Measurements from ENCODE around the gene GABBR1.

GABBR1 gene

GRCh38 chr6:29528300-29528931, 104.6 kb downstream of the GABBR1 start:
- DNase-seq (ENCODE audit: low read depth): no peak
- no peak overlapping the region for H3K4me3 ChIP-seq (ENCODE audit: low read length)
- TF ChIP-seq, protein P1, sequence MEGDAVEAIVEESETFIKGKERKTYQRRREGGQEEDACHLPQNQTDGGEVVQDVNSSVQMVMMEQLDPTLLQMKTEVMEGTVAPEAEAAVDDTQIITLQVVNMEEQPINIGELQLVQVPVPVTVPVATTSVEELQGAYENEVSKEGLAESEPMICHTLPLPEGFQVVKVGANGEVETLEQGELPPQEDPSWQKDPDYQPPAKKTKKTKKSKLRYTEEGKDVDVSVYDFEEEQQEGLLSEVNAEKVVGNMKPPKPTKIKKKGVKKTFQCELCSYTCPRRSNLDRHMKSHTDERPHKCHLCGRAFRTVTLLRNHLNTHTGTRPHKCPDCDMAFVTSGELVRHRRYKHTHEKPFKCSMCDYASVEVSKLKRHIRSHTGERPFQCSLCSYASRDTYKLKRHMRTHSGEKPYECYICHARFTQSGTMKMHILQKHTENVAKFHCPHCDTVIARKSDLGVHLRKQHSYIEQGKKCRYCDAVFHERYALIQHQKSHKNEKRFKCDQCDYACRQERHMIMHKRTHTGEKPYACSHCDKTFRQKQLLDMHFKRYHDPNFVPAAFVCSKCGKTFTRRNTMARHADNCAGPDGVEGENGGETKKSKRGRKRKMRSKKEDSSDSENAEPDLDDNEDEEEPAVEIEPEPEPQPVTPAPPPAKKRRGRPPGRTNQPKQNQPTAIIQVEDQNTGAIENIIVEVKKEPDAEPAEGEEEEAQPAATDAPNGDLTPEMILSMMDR (conservative IDR thresholded peaks at IDR 0.05; ENCODE audit: low read depth, low read length): no peak

DNA sequence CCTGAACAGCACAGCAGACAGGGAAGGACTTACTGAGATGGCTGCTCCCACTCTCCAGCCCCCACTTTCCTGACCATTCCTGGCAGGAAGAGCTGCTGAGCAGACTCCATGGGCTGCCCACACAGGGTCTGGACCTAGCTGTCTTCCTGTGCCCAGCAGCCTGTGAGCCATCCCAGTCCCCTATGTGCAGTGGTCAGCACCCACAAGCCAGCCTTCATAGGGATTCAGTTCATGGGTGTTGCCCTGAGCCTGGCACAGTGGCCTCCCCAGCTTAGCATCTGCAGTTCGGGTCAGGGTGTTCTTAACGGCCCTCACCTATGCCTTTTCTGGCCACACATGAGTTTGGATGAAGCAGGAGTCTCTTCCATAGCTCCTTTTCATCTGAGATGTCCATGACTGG, 105.4 kb downstream of the GABBR1 start:
- DNase-seq (ENCODE audit: low read depth): no peak
- H3K4me3 ChIP-seq (ENCODE audit: low read length): no peak overlapping the region
- TF ChIP-seq, protein P1 (conservative IDR thresholded peaks at IDR 0.05; ENCODE audit: low read depth, low read length): no peak

GRCh38 chr6:29527126-29527525, 105.9 kb downstream of the GABBR1 start:
- no peak overlapping the region for H3K4me3 ChIP-seq (ENCODE audit: low read length)
- DNase-seq (ENCODE audit: low read depth): no peak
- TF ChIP-seq, protein P1 (conservative IDR thresholded peaks at IDR 0.05; ENCODE audit: low read depth, low read length): no peak

GRCh38 chr6:29525311-29525639, 107.7 kb downstream of the GABBR1 start:
- H3K4me3 ChIP-seq (ENCODE audit: low read length): no peak overlapping the region
- TF ChIP-seq, protein P1 (conservative IDR thresholded peaks at IDR 0.05; ENCODE audit: low read depth, low read length): no peak
- no peak for DNase-seq (ENCODE audit: low read depth)

DNA sequence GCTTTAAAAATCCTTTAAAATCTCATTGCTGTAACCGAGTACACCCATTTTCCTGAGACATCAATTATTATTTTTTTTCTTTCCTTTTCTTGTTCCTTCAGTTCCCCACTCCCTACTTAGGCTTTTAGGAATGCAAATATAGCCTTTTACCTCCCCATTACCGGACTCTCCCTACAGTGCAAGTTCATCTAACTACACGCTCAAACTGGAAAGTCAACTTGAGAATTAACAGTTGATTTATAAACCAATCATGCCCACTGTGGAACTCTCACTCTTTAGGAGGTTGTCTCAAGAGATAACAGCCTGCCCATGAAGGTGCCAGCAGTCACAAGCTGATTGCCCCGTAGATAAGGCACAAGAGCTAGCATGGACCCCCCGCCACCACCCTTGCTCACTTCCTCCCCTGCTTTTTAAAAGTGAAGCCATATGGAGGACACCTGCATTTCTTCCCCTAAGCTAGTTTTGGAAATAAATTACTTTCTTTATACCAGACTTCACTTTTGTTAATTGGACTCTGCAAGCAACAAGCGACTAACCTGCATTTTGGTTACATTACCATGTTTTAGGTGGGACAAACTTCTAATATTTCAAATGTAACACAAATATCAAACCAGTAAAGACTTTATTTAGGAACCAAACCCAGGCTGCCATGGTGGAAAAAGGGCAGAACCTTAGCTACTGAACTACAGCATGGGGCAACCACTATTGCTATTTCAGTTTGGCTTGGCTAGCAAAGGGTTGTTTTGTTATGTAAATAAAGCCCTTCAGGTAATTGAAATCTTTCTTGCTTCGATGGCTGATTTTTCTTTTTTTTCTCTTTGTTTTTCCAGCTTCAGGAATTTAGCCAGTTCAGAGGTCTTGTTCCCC, 108.3 kb downstream of the GABBR1 start:
- TF ChIP-seq, protein P1 (conservative IDR thresholded peaks at IDR 0.05; ENCODE audit: low read depth, low read length): no peak
- H3K4me3 ChIP-seq (ENCODE audit: low read length): no peak overlapping the region
- DNase-seq (ENCODE audit: low read depth): no peak

DNA sequence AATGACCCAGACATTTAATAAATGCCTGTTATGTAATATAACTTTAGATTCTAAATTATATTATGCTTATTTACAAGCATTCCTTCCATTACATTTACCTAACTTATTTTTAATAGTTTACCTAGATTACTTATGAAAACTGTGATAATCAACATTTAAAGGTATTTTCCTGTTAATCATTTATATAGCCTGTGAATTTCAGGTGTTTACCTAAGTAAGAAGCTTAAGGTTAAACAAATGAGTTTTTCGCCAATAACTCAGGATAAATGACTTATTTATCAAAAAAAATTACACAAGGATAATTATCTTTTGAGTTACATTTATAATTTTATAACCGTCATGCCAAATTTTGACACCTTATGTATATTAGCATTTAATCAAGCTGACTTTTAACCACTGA, 108.9 kb downstream of the GABBR1 start:
- TF ChIP-seq, protein P1 (conservative IDR thresholded peaks at IDR 0.05; ENCODE audit: low read depth, low read length): no peak
- H3K4me3 ChIP-seq (ENCODE audit: low read length): no peak overlapping the region
- DNase-seq (ENCODE audit: low read depth): no peak

DNA sequence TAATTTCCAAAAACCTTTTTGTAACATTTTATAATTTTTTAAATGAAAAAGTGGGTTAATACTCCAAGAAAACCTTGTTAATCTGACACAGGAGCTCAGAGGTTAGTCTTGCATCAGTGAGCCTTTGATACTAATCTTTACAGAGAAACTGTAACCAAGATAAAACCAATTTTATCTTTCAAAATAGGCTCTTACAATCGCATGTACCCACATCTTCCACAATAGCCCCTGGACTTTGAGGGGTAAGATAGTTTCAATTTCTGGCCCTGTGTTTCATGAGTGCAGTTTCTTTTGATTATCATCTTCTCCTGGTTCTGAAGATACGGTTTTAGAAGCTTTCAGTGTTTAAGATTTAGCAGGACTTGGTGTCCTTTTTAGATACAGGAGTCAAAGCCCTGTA, 110.8 kb downstream of the GABBR1 start:
- no peak for DNase-seq (ENCODE audit: low read depth)
- H3K4me3 ChIP-seq (ENCODE audit: low read length): no peak overlapping the region
- TF ChIP-seq, protein P1 (conservative IDR thresholded peaks at IDR 0.05; ENCODE audit: low read depth, low read length): no peak
